GM23248 (cell line): ENCODE data around the gene PVR. TPM values are rescaled to one million over a fixed set of nuclear protein-coding genes. Genes with fewer than 3 reads are reported as not detected.
"Not testable (repeated sequence)": the region's sequence is repeated elsewhere in the genome, so short reads cannot be mapped to it uniquely, and the experiment has no call there.

Experiments
- DNase-seq: peaks from one replicate; pipeline ENCODE4 v3.0.0-alpha.2; 2015
- H2AFZ ChIP-seq: fragments of 200-600 bp; sonication (generic); 2 replicates; pipeline ENCODE4 v1.6.1; 2016; ENCODE audit warnings: antibody characterized with exemption
- H3F3A ChIP-seq: fragments of 200-600 bp; sonication (generic); 2 replicates; pipeline ENCODE4 v1.6.1; 2016; ENCODE audit warnings: mild to moderate bottlenecking, antibody characterized with exemption, mixed run types; ENCODE audit not compliant: insufficient read depth
- H3K27ac ChIP-seq: fragments of 200-600 bp; sonication (generic); 2 replicates; pipeline ENCODE4 v1.5.1; 2016; ENCODE audit warnings: mild to moderate bottlenecking
- H3K27me3 ChIP-seq: fragments of 200-600 bp; sonication (generic); replicated peaks from 2 replicates; pipeline ENCODE4 v1.6.1; 2016; ENCODE audit warnings: mild to moderate bottlenecking; ENCODE audit not compliant: insufficient read depth
- H3K36me3 ChIP-seq: fragments of 200-600 bp; sonication (generic); 2 replicates; pipeline ENCODE4 v1.6.1; 2016; ENCODE audit warnings: low read depth, mild to moderate bottlenecking
- H3K4me1 ChIP-seq: fragments of 200-600 bp; sonication (generic); 2 replicates; pipeline ENCODE4 v1.6.1; 2016; ENCODE audit warnings: mild to moderate bottlenecking; ENCODE audit not compliant: insufficient read depth
- H3K4me2 ChIP-seq: fragments of 200-600 bp; sonication (generic); one replicate; pipeline ENCODE4 v1.6.1; 2016; ENCODE audit warnings: mild to moderate bottlenecking; ENCODE audit not compliant: unreplicated experiment
- H3K4me3 ChIP-seq: fragments of 200-600 bp; sonication (generic); 2 replicates; pipeline ENCODE4 v1.5.1; 2016; ENCODE audit warnings: mild to moderate bottlenecking
- H3K79me2 ChIP-seq: fragments of 200-600 bp; sonication (generic); 2 replicates; pipeline ENCODE4 v1.6.1; 2016; ENCODE audit warnings: mild to moderate bottlenecking; ENCODE audit not compliant: insufficient read depth
- H3K9ac ChIP-seq: fragments of 200-600 bp; sonication (generic); 2 replicates; pipeline ENCODE4 v1.6.1; 2016; ENCODE audit warnings: mild to moderate bottlenecking
- H3K9me2 ChIP-seq: fragments of 200-600 bp; sonication (generic); 2 replicates; pipeline ENCODE4 v1.6.1; 2016; ENCODE audit warnings: mixed run types, mild to moderate bottlenecking, moderate library complexity; ENCODE audit not compliant: insufficient read depth
- H3K9me3 ChIP-seq: fragments of 200-600 bp; sonication (generic); one replicate; pipeline ENCODE4 v1.6.1; 2017; ENCODE audit warnings: low read depth
- H4K20me1 ChIP-seq: fragments of 200-600 bp; sonication (generic); 2 replicates; pipeline ENCODE4 v1.6.0; 2016; ENCODE audit not compliant: insufficient read depth
- EZH2 ChIP-seq: fragments of 200-600 bp; sonication (generic); IDR thresholded peaks from 2 replicates; pipeline ENCODE4 v1.6.1; 2018; ENCODE audit warnings: antibody characterized with exemption, mild to moderate bottlenecking; ENCODE audit not compliant: insufficient read depth, poor library complexity, severe bottlenecking
- EZH2phosphoT487 ChIP-seq: fragments of 200-600 bp; sonication (generic); IDR thresholded peaks from 2 replicates; pipeline ENCODE4 v1.6.1; 2018; ENCODE audit warnings: antibody characterized with exemption, moderate library complexity, mild to moderate bottlenecking, low read depth; ENCODE audit not compliant: insufficient read depth
- WGBS, 2 experiments: methylation state at CpG; one replicate each; pipeline ENCODE4 v1.1.6; 2015 to 2017; ENCODE audit warnings: low lambda C conversion rate in 2 of 2, low coverage in 1 of 2; ENCODE audit errors: missing lambda C conversion rate in 2 of 2; 5-methylcytosine and 5-hydroxymethylcytosine counted together
- in situ Hi-C: fragments of 300-500 bp; cut with MboI; formaldehyde crosslinking; loops from 2 replicates; pipeline ENCODE4 v1.15.0; 2020
- polyA plus RNA-seq: library from polyadenylated mRNA; unstranded; fragments of >200 nt; fragmentation: Nextera tagmentation; extraction: Ambion mirVana; gene quantifications from 2 replicates; pipeline ENCODE4 v1.2.1, GENCODE V29; 2016
- total RNA-seq: library from RNA; depleted of rRNA; stranded (reverse); fragments of >200 nt; shearing (Covaris generic); gene quantifications from 2 replicates; pipeline ENCODE4 v1.2.3, GENCODE V29; 2014

Gene PVR
- total and polyA plus RNA-seq, 2 experiments from 2014 or later = 58.8 to 148 TPM

DNA sequence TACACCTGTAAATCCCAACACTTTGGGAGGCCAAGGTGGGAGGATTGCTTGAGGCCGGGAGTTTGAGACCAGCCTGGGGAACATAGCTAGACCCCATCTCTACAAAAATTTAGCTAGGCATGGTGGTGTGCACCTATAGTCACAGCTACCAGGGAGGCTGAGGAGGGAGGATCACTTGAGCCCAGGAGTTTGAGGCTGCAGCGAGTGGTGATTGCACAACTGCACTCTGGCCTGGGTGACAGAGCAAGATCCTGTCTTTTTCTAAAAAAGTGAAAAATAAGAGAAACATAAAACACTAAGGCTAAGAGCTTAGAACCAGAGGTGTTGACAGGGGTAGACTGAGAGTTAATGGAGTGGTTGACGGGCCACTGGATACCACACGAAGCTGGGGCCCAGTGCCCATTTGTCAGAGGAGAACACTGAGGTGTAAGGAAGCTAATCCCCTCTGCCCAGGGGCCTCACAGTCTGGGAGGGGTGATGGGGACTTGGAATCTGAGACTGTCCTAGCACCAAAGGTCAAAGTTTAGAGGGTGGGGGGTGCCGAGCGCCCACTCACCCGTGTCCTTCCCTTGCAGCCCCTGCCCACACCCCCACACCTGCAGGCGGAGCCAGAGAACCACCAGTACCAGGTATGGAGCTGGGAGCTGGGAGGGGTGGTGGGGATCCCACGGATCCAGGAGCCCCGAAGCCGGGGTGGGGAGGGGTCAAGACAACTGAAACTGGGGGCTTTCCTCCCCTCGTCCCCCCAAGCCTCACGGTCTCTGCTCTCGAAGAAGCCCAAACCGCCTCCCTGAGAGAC lies 38.5 kb downstream of the PVR start:
- no peak overlapping the region for H3K4me2 ChIP-seq
- 87% methylated on average over 11 to 12 of the region's 15 CpGs for WGBS, 2 experiments
- H3K9me3 ChIP-seq = no peaks in the 10 kb centered on the region
- peaks cover 11% of the 10 kb centered on the region for H3K4me1 ChIP-seq
- H2AFZ ChIP-seq = no peak overlapping the region
- no peak overlapping the region for H3K4me3 ChIP-seq
- no peak for TF ChIP-seq EZH2
- no peak for TF ChIP-seq EZH2phosphoT487
- in situ Hi-C loops = no loop called here
- H3K36me3 ChIP-seq = no peaks in the 10 kb centered on the region
- no peaks in the 10 kb centered on the region for H3K27me3 ChIP-seq
- H3K9me2 ChIP-seq = no peaks in the 10 kb centered on the region
- no peaks in the 10 kb centered on the region for H4K20me1 ChIP-seq
- H3K79me2 ChIP-seq = no peaks in the 10 kb centered on the region
- no peak for DNase-seq
- H3F3A ChIP-seq = peaks cover 14% of the 10 kb centered on the region; the same call in 1 of the 2 replicates
- no peak overlapping the region for H3K27ac ChIP-seq
- H3K9ac ChIP-seq = no peak overlapping the region

DNA sequence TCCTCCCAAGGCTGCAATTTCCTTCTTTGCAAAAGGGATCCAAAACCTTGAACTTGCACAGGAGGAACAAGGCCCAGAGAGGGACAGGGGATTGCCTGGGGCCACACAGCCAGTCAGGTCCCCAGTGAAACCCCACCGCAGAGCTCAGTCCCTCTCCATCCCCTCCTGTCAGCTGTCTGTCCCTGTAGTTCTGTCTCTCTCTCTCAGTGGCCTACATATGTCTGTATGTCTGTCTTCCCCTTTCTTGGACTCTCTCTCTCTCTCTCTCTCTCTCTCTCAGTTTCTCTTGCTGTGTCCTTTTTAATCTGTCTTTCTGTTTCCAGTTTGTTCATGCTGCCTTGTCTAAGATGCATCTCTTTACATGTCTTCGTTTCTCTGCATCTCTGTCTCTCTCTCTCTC lies 39.1 kb downstream of the PVR start:
- TF ChIP-seq EZH2phosphoT487 = no peak
- TF ChIP-seq EZH2 = no peak

DNA sequence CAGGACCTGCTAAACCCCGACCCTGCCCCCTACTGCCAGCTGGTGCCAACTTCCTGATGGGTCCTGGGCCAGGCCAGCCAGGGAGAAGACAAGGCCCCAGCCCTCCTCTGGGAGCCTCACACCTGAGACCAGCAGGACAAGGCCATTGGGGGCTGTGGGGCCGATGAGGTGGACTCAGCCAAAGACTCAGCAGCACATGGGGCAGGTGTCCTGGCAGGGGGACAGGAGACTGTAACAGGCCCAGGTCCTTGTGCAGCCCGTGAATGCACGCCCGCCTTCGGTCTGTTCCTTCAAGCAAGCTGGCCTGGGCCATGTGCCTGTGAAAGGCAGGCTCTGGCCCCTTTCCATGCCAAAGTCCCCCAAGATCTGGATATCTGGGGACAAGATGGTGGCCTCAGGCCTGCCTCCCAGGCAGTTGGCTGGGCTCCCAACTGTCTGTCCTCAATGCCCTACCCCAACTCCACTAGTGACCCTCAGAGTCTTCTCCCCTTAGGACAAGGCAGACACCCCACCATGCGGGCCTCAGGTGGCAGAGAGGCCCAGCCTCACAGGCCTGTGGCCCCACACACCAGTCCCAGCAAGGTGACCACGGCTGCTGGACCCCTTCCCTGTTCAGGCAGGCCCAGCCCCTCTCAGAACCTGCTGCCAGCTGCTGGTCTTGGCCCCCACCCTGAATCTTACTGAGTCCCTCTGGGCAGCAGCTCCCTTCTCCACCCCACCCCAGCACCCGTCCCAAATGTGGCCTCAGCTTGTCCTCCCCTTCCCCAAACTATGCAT lies 39.9 kb downstream of the PVR start:
- Histone ChIP-seq H3K79me2 (no peaks in the 10 kb centered on the region), H3K9ac (no peak overlapping the region), H3K4me1 (0 out of 2 replicates have a peak, but pooled peaks cover 6% of the 10 kb centered on the region), H3K9me3 (no peaks in the 10 kb centered on the region), H3K4me3 (no peak overlapping the region), H3K36me3 (no peaks in the 10 kb centered on the region), H3K27ac (no peak overlapping the region), H2AFZ (no peak overlapping the region), H3K27me3 (no peaks in the 10 kb centered on the region), H3K4me2 (no peak overlapping the region), H3K9me2 (no peaks in the 10 kb centered on the region), H4K20me1 (no peaks in the 10 kb centered on the region), H3F3A (peaks cover 9% of the 10 kb centered on the region; the same call in 1 of the 2 replicates)
- 86 to 98% methylated on average over 8 to 9 of the region's 9 CpGs for WGBS, 2 experiments
- no peak for DNase-seq
- TF ChIP-seq EZH2 (no peak), EZH2phosphoT487 (no peak)
- in situ Hi-C loops = no loop called here

More for the DNA sequence above, 39.1 kb downstream of the PVR start:
- H3K27me3 ChIP-seq = no peaks in the 10 kb centered on the region
- WGBS, 2 experiments = 94 to 95% methylated on average over 2 of the region's 2 CpGs
- no peaks in the 10 kb centered on the region for H3K79me2 ChIP-seq
- no peak overlapping the region for H2AFZ ChIP-seq
- H3K27ac ChIP-seq = no peak overlapping the region
- no peaks in the 10 kb centered on the region for H3K9me2 ChIP-seq
- no peak overlapping the region for H3K4me3 ChIP-seq
- no peaks in the 10 kb centered on the region for H4K20me1 ChIP-seq
- no peak overlapping the region for H3K9ac ChIP-seq
- in situ Hi-C loops = no loop called here
- DNase-seq = no peak
- no peak overlapping the region for H3K4me2 ChIP-seq
- peaks cover 9% of the 10 kb centered on the region; the same call in 1 of the 2 replicates for H3F3A ChIP-seq
- no peaks in the 10 kb centered on the region for H3K36me3 ChIP-seq
- H3K4me1 ChIP-seq = 0 out of 2 replicates have a peak, but pooled peaks cover 6% of the 10 kb centered on the region
- no peaks in the 10 kb centered on the region for H3K9me3 ChIP-seq

DNA sequence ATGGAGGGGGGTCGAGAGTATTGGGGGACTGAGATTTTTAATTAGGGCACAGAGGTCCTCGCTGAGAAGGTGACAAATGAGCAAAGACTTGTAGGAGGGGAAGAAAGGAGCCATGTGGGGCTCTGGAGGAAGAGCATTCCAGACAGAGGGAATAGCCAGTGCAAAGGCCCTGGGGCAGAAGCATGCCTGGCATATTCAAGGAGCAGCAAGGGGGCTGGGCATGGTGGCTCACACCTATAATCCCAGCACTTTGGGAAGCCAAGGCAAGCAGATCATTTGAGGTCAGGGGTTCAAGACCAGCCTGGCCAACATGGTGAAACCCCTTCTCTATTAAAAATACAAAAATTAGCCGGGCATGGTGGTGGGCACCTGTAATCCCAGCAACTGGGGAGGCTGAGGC lies 40.7 kb downstream of the PVR start:
- H4K20me1 ChIP-seq, DNase-seq, H3F3A ChIP-seq, H3K79me2 ChIP-seq, H3K4me2 ChIP-seq, H2AFZ ChIP-seq, in situ Hi-C loops, H3K9me3 ChIP-seq, H3K4me1 ChIP-seq, H3K4me3 ChIP-seq, H3K9me2 ChIP-seq, H3K27me3 ChIP-seq, H3K36me3 ChIP-seq: not testable (repeated sequence)
- 83 to 88% methylated on average over 3 of the region's 3 CpGs for WGBS, 2 experiments
- peak overlapping the region; percentile 31; the same call in 1 of the 2 replicates for H3K9ac ChIP-seq
- H3K27ac ChIP-seq = peak overlapping the region; percentile 59
